ENCODE data around the gene OR51B6.
"Not testable (repeated sequence)": the region's sequence is repeated elsewhere in the genome, so short reads cannot be mapped to it uniquely, and the experiment has no call there.

The OR51B6 gene, protein sequence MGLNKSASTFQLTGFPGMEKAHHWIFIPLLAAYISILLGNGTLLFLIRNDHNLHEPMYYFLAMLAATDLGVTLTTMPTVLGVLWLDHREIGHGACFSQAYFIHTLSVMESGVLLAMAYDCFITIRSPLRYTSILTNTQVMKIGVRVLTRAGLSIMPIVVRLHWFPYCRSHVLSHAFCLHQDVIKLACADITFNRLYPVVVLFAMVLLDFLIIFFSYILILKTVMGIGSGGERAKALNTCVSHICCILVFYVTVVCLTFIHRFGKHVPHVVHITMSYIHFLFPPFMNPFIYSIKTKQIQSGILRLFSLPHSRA

DNA sequence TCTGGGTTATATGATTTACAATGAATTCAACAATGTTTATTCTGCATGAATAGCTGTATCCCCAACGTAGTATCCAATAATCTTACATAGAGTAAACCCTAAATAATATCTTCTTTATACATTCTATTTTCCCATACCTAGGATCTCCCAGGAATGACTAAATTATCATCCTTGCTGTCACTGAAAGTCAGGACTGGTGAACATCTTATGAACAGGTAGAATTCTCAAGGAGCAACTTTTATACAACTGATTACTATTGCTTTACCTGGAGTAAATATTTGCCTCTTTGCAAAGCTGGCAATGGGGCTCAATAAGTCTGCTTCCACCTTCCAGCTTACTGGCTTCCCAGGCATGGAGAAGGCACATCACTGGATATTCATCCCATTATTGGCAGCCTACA lies at the start of gene OR51B6:
OR51B6 (plus strand) TSS at position 301 of the 400 bp plus-strand sequence; CDS start at position 301, 0 bp downstream.
- no peak for DNase-seq (ENCODE audit: low read depth)

DNA sequence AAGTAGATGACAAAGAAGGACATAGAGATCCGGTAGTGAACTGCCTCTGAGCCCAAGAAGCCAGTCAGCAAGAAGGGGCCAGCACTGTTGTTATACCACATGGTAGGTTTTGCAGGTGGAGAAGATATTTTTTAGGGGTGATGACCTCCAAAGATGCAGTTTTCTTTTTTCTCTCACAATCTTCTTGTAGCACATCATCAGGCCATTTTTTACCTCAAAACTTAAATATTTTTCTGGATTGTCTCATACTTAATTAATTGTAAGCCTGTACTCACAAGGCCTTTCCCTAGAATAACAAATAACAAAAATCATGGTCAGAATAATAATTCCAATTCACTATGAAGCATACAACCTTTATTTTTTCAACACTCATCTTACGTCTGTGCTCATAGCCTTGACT lies 49.5 kb upstream of the OR51B6 start, which contains the start of gene OR51B4:
OR51B4 (minus strand) TSS at position 101 of the 400 bp plus-strand sequence; CDS start at position 101, 0 bp downstream.
- no peak for DNase-seq (ENCODE audit: low read depth)

- DNase-seq (ENCODE audit: low read depth), result no peak
Observed at GRCh38 chr11:5303626-5304025, 47.7 kb upstream of the OR51B6 start.

GRCh38 chr11:5304046-5304445 lies 47.3 kb upstream of the OR51B6 start:
- no peak for DNase-seq (ENCODE audit: low read depth)

DNA sequence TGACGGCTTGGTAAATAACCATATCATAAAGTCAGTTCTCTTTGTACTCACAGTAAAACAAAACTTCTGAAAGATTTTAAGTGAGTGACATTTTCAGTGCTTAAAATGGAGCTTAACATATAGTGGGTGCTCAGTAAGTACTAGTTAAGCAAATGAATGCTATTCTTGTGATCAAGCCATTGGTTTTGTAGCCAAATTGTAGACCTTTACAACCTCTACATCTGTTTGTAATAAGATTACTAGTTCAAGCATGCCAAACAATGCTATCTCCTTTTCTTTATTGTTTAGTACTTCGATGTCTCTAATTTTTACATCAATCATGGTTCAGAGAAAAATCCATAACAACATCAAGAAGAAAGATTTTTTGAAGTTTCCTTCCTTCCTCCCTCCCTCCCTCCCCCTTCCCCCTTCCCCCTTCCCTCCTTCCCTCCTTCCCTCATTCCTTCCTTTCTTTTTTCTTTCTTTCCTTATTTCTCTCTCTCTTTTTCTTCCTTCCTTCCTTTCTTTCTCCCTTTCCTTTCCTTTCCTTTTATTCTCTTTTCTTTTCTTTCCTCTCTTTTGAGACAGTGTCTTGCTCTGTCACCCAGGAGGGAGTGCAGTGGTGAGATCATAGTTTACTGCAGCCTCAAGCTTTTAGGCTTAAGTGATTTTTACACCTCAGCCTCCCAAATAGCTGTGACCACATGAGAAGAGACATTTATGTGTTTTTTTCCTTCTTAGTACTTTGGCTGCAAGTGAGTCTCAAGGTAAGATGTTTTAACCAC lies 43.9 kb upstream of the OR51B6 start:
- no peak for DNase-seq (ENCODE audit: low read depth)

- DNase-seq (ENCODE audit: low read depth), result no peak
Observed at GRCh38 chr11:5310423-5310822, 40.9 kb upstream of the OR51B6 start.

DNA sequence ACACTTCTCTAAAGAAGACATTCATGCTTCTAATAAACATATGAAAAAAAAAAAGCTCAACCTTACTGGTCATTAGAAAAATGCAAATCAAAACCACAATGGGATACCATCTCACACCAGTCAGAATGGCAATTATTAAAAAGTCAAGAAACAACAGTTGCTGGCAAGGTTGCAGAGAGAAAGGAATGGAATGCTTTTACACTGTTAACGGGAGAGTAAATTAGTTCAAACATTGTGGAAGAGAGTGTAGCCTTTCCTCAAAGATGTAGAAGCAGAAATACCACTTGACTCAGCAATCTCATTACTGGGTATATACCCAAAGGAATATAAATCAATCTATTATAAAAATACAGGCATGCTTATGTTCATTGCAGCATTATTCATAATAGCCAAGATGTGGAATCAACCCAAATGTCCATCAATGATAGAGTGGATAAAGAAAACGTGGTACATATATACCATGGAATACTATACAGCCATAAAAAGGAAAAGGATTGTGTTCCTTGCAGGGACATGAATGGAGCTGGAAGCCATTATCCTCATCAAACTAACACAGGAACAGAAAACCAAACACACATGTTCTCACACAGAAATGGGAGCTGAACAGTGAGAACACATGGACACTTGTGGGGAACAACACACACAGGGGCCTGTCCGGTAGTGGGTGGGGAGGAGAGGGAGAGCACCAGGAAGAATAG lies 37.8 kb upstream of the OR51B6 start:
- not testable (repeated sequence) for DNase-seq (ENCODE audit: low read depth)

- no peak for DNase-seq (ENCODE audit: low read depth)
Observed at GRCh38 chr11:5317292-5317691, 34.0 kb upstream of the OR51B6 start.

- DNase-seq (ENCODE audit: low read depth), result no peak
Observed at GRCh38 chr11:5324197-5324596, 27.1 kb upstream of the OR51B6 start, which contains the start of gene OR51B2. Gene OR51B2 (minus strand): TSS chr11:5324297. CDS start chr11:5324297, 0 bp downstream.

- no peak for DNase-seq (ENCODE audit: low read depth)
Observed at GRCh38 chr11:5335170-5335569, 16.1 kb upstream of the OR51B6 start.

GRCh38 chr11:5336331-5336730 lies 15.0 kb upstream of the OR51B6 start:
- DNase-seq (ENCODE audit: low read depth), result no peak

DNA sequence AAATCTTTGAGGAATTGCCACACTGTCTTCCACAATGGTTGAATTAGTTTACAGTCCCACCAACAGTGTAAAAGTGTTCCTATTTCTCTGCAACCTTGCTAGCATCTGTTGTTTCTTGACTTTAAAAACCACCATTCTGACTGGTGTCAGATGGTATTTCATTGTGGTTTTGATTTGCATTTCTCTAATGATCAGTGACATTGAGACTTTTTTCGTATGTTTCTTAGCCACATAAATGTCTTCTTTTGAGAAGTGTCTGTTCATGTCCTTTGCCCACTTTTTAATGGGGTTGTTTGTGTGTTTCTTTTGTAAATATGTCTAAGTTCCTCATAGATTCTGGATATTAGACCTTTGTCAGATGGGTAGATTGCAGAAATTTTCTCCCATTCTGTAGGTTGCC lies 14.1 kb upstream of the OR51B6 start:
- DNase-seq (ENCODE audit: low read depth), result not testable (repeated sequence)

DNA sequence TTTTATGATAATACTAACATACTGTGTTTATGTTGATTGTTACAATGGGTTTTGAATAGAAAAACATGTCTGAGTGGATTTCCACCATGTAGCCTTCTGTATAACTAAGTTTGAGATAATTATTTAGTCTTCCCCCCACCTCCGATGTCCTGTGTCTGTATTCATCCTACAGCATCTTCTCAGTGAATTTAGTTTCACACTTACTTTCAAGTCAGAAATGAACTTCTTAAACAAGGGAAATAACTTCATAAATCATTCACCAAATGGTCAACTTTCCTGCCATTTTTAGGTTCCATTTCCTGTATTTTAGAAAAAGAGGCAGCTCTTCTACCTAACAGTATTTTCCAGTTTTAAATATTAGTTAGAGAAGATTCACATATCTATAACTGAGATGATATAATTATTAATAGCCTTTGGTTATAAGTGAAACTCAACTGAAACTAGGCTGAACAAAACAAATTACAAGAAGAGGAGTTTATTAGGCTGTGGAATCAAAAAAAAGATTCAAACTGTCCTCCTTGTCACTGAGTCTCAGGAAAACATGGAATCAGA lies 11.5 kb upstream of the OR51B6 start:
- no peak for DNase-seq (ENCODE audit: low read depth)

DNA sequence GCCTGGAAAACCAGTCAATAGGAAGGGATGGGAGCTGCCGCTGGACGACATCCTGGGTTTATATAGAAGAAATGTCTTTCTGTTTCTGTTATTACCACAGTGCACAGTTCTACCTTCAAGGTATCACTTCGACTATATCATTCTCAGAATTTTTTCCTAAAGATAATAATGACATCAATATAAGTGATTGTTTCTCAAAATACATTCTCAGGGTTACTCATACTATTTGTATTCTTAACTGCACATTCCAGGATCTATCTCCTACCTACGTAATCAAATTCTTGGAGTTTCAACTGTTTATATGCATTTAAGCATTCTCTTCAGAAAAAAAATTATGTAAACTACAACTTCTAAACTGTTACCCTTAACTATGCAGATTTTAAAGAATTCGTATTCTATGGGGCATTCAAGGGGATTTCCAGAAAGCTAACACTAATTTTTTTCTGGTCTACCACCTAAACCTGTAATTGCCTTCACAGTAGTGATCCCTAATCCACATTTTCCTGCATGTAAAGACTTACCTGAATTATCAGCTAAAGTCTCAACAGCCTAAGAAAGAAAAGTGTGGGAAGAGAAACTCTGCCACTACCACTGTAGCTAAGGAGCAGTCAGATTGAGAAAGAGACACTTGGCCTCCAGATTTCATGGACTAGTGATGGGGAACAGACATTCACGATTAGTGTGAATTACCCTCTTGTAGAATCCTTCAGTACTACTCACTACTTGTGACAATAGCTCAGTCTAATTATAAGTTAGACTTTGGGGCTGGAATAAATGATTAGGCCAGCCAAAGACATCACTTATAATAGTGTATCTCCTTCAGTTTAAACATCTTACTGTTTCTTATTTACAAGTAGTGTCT lies 7.6 kb upstream of the OR51B6 start, which contains the start of gene OR51B5:
OR51B5 (minus strand) TSS at position 51 of the 862 bp plus-strand sequence; CDS start at position 51, 0 bp downstream.
- DNase-seq (ENCODE audit: low read depth), result no peak

GRCh38 chr11:5345831-5346230 lies 5.5 kb upstream of the OR51B6 start:
- no peak for DNase-seq (ENCODE audit: low read depth)

- no peak for DNase-seq (ENCODE audit: low read depth)
Observed at GRCh38 chr11:5348551-5349194, 2.6 kb upstream of the OR51B6 start.

DNA sequence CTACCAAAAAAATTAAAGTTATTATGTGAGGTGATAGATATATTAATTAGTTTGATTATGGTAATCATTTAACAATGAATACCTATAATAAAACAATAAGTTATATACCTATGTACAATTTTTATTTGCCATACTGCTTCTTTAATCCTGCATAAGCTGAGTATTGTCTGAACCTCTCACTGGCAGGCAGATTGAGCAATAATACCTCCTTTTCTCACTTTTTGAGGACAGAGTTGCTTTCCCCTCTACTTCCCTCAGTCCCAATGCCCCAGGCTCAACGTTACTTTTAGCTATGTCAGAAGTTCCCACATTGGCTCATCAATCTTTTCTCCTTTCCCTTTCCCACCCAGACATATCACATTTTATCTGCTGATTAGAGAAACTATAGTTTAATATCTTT lies 1.8 kb upstream of the OR51B6 start:
- DNase-seq (ENCODE audit: low read depth), result no peak

DNA sequence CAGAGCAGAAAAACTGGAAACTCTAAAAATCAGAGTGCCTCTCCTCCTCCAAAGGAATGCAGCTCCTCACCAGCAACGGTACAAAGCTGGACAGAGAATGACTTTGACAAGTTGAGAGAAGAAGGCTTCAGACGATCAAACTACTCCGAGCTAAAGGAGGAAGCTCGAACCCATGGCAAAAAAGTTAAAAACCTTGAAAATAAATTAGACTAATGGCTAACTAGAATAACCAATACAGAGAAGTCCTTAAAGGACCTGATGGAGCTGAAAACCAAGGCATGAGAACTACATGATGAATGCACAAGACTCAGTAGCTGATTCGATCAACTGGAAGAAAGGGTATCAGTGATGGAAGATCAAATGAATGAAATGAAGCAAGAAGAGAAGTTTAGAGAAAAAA lies 4.7 kb downstream of the OR51B6 start:
- not testable (repeated sequence) for DNase-seq (ENCODE audit: low read depth)

- no peak for DNase-seq (ENCODE audit: low read depth)
Observed at GRCh38 chr11:5362017-5362625, 10.8 kb downstream of the OR51B6 start.

DNA sequence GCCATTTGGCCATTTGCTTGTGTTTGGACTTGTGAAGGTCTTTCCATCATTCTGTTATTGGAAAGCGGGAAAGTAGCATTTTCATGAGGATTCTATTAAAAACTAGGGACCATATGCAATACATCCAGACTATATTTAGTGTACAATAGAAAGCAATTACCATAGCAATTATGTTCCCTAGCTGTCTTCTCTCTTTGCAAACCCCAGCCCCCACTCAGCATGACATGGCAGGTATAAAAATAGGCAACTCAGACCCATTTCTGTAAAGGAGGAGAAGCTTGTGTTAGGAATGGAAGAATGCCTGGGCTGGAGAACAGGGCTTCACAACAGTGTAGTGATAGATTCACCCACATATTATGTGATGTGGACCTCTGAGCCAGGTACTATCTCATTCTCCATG lies 12.4 kb downstream of the OR51B6 start:
- DNase-seq (ENCODE audit: low read depth), result no peak

Measured in stimulated activated CD8-positive, alpha-beta memory T cell treated with anti-CD3 and anti-CD28 coated beads, Interleukin-7, amount 100 ng/mL, for 24 hours (primary cell).